HG03442 (cell line): Measurements from ENCODE around the gene ECM1.

Experiments used
- ATAC-seq: cut with Tn5 transposase; IDR thresholded peaks from one replicate; pipeline ENCODE4 v1.9.1; 2021; ENCODE audit warnings: mild to moderate bottlenecking, moderate library complexity; ENCODE audit not compliant: unreplicated experiment

Gene ECM1

GRCh38 chr1:150543500-150544143, 35.7 kb downstream of the ECM1 start:
- no peak for ATAC-seq

- no peak for ATAC-seq
Observed at GRCh38 chr1:150544204-150544603, 36.3 kb downstream of the ECM1 start.

- ATAC-seq, result no peak
Observed at GRCh38 chr1:150545486-150546032, 37.6 kb downstream of the ECM1 start.

- ATAC-seq, result no peak
Observed at GRCh38 chr1:150546294-150546937, 38.5 kb downstream of the ECM1 start.

GRCh38 chr1:150548324-150548631, 40.4 kb downstream of the ECM1 start:
- no peak for ATAC-seq

GRCh38 chr1:150548632-150549495, 41.0 kb downstream of the ECM1 start, which contains the start of gene ADAMTSL4:
Gene ADAMTSL4, plus strand, starts transcription at chr1:150549408. Its CDS starts 2,881 bp downstream, at chr1:150552289.
- ATAC-seq, result peak; percentile 53

GRCh38 chr1:150549496-150550221, 41.8 kb downstream of the ECM1 start:
- no peak for ATAC-seq

- ATAC-seq, result no peak
Observed at GRCh38 chr1:150550222-150551050, 42.5 kb downstream of the ECM1 start.

- no peak for ATAC-seq
Observed at GRCh38 chr1:150551051-150551783, 43.3 kb downstream of the ECM1 start.

GRCh38 chr1:150551784-150552127, 43.8 kb downstream of the ECM1 start:
- ATAC-seq, result no peak

GRCh38 chr1:150552128-150552910, 44.4 kb downstream of the ECM1 start:
- ATAC-seq, result no peak

- ATAC-seq, result no peak
Observed at GRCh38 chr1:150552911-150553289, 45.0 kb downstream of the ECM1 start.

GRCh38 chr1:150553392-150554085, 45.6 kb downstream of the ECM1 start:
- ATAC-seq, result no peak

GRCh38 chr1:150554086-150554452, 46.2 kb downstream of the ECM1 start:
- ATAC-seq, result no peak

- no peak for ATAC-seq
Observed at GRCh38 chr1:150555198-150555970, 47.5 kb downstream of the ECM1 start.

- ATAC-seq, result no peak
Observed at GRCh38 chr1:150555971-150556865, 48.3 kb downstream of the ECM1 start.
